GM19467 (cell line): ENCODE results near the gene ICA1L.
A peak's percentile ranks its signal among the peaks of the same experiment; 100 is the strongest.

Experiments used
- ATAC-seq: cut with Tn5 transposase; IDR thresholded peaks from one replicate; pipeline ENCODE4 v1.9.1; 2021; ENCODE audit warnings: mild to moderate bottlenecking, moderate library complexity; ENCODE audit not compliant: unreplicated experiment

The ICA1L gene

GRCh38 chr2:202786842-202787241 lies 84.7 kb downstream of the ICA1L start:
- no peak for ATAC-seq

GRCh38 chr2:202782940-202783558 lies 88.5 kb downstream of the ICA1L start:
- ATAC-seq = no peak

- peak; percentile 86 for ATAC-seq
Observed at GRCh38 chr2:202780514-202781021, 91.0 kb downstream of the ICA1L start.

GRCh38 chr2:202778217-202778616 lies 93.3 kb downstream of the ICA1L start:
- no peak for ATAC-seq

GRCh38 chr2:202774104-202774503 lies 97.5 kb downstream of the ICA1L start:
- no peak for ATAC-seq

- no peak for ATAC-seq
Observed at GRCh38 chr2:202773301-202773973, 98.1 kb downstream of the ICA1L start.

GRCh38 chr2:202771741-202772460 lies 99.7 kb downstream of the ICA1L start:
- no peak for ATAC-seq

GRCh38 chr2:202771336-202771735 lies 100.2 kb downstream of the ICA1L start:
- no peak for ATAC-seq

- ATAC-seq = no peak
Observed at GRCh38 chr2:202769201-202769600, 102.4 kb downstream of the ICA1L start.

- no peak for ATAC-seq
Observed at GRCh38 chr2:202768273-202768672, 103.3 kb downstream of the ICA1L start.

GRCh38 chr2:202765436-202765835 lies 106.1 kb downstream of the ICA1L start:
- no peak for ATAC-seq

- no peak for ATAC-seq
Observed at GRCh38 chr2:202764991-202765390, 106.6 kb downstream of the ICA1L start.

- no peak for ATAC-seq
Observed at GRCh38 chr2:202763916-202764315, 107.7 kb downstream of the ICA1L start.

- ATAC-seq = no peak
Observed at GRCh38 chr2:202762556-202762955, 109.0 kb downstream of the ICA1L start.

- ATAC-seq = no peak
Observed at GRCh38 chr2:202760848-202761247, 110.7 kb downstream of the ICA1L start.

- no peak for ATAC-seq
Observed at GRCh38 chr2:202758604-202759003, 113.0 kb downstream of the ICA1L start.

GRCh38 chr2:202758128-202758527 lies 113.4 kb downstream of the ICA1L start:
- no peak for ATAC-seq

- no peak for ATAC-seq
Observed at GRCh38 chr2:202757339-202757738, 114.2 kb downstream of the ICA1L start.

- ATAC-seq = no peak
Observed at GRCh38 chr2:202756598-202756997, 115.0 kb downstream of the ICA1L start.

GRCh38 chr2:202754936-202755335 lies 116.6 kb downstream of the ICA1L start:
- no peak for ATAC-seq

- no peak for ATAC-seq
Observed at GRCh38 chr2:202752071-202752470, 119.5 kb downstream of the ICA1L start.
